Measurements from ENCODE around the gene TBC1D9. TPM values are rescaled to one million over a fixed set of nuclear protein-coding genes. Genes with fewer than 3 reads are reported as not detected.

Gene TBC1D9
- total RNA-seq, 2 donors from 2014 or later: 22.3 to 29.0 TPM

GRCh38 chr4:140719686-140720085, 36.5 kb downstream of the TBC1D9 start:
- H3K4me1 Mint-ChIP-seq: peaks cover 30% of the 10 kb centered on the region
- H3K27ac Mint-ChIP-seq: no peak overlapping the region
- no peak overlapping the region for H3K9ac ChIP-seq (ENCODE audit: extremely low read depth, low read length, poor library complexity, severe bottlenecking)
- peaks cover 2% of the 10 kb centered on the region for H3K36me3 Mint-ChIP-seq (ENCODE audit: low read depth)
- DNase-seq: no peak
- no peaks in the 10 kb centered on the region for H3K9me3 Mint-ChIP-seq
- no peak overlapping the region for H3K27ac ChIP-seq (ENCODE audit: low read depth, low read length)
- no peak for TF ChIP-seq CTCF (conservative IDR thresholded peaks at IDR 0.05)
- H3K4me3 Mint-ChIP-seq: no peak overlapping the region
- H3K4me3 ChIP-seq (ENCODE audit: low read length): no peak overlapping the region
- no peaks in the 10 kb centered on the region for H3K27me3 Mint-ChIP-seq (ENCODE audit: insufficient read depth)
- no peaks in the 10 kb centered on the region for H3K27me3 ChIP-seq (ENCODE audit: control insufficient read depth, insufficient read depth, low read length, poor library complexity, severe bottlenecking)
- peaks cover 5% of the 10 kb centered on the region for H3K4me1 ChIP-seq (ENCODE audit: control insufficient read depth, insufficient read depth, low read length)
- H3K9me3 ChIP-seq (ENCODE audit: control insufficient read depth, low read length): no peaks in the 10 kb centered on the region
- 78 to 93% methylated on average over 1 to 2 of the region's 2 CpGs for WGBS, 2 experiments (ENCODE audit: insufficient coverage in 1 of 2, insufficient read length in 1 of 2)
- H3K36me3 ChIP-seq (ENCODE audit: control insufficient read depth, insufficient read depth, low read length): no peaks in the 10 kb centered on the region

GRCh38 chr4:140719022-140719421, 37.2 kb downstream of the TBC1D9 start:
- no peak overlapping the region for H3K27ac Mint-ChIP-seq
- Histone ChIP-seq H3K36me3 (ENCODE audit: control insufficient read depth, insufficient read depth, low read length) (no peaks in the 10 kb centered on the region), H3K9me3 (ENCODE audit: control insufficient read depth, low read length) (no peaks in the 10 kb centered on the region), H3K27me3 (ENCODE audit: control insufficient read depth, insufficient read depth, low read length, poor library complexity, severe bottlenecking) (no peaks in the 10 kb centered on the region), H3K4me3 (ENCODE audit: low read length) (no peak overlapping the region), H3K4me1 (ENCODE audit: control insufficient read depth, insufficient read depth, low read length) (peaks cover 5% of the 10 kb centered on the region), H3K27ac (ENCODE audit: low read depth, low read length) (no peak overlapping the region), H3K9ac (ENCODE audit: extremely low read depth, low read length, poor library complexity, severe bottlenecking) (no peak overlapping the region)
- peaks cover 35% of the 10 kb centered on the region for H3K4me1 Mint-ChIP-seq
- no peak for DNase-seq
- H3K4me3 Mint-ChIP-seq: no peak overlapping the region
- H3K36me3 Mint-ChIP-seq (ENCODE audit: low read depth): peaks cover 2% of the 10 kb centered on the region
- 100% methylated on average over 1 of the region's 2 CpGs for WGBS, 2 experiments (ENCODE audit: insufficient coverage in 1 of 2, insufficient read length in 1 of 2)
- TF ChIP-seq CTCF (conservative IDR thresholded peaks at IDR 0.05): no peak
- no peaks in the 10 kb centered on the region for H3K27me3 Mint-ChIP-seq (ENCODE audit: insufficient read depth)
- H3K9me3 Mint-ChIP-seq: no peaks in the 10 kb centered on the region

GRCh38 chr4:140718241-140718952, 37.8 kb downstream of the TBC1D9 start:
- Mint-ChIP-seq H3K9me3 (no peaks in the 10 kb centered on the region), H3K27ac (no peak overlapping the region), H3K4me3 (no peak overlapping the region), H3K27me3 (ENCODE audit: insufficient read depth) (no peaks in the 10 kb centered on the region), H3K4me1 (peaks cover 35% of the 10 kb centered on the region), H3K36me3 (ENCODE audit: low read depth) (peaks cover 2% of the 10 kb centered on the region)
- no peak for DNase-seq
- TF ChIP-seq CTCF (conservative IDR thresholded peaks at IDR 0.05): no peak
- no peaks in the 10 kb centered on the region for H3K27me3 ChIP-seq (ENCODE audit: control insufficient read depth, insufficient read depth, low read length, poor library complexity, severe bottlenecking)
- H3K36me3 ChIP-seq (ENCODE audit: control insufficient read depth, insufficient read depth, low read length): no peaks in the 10 kb centered on the region
- no peaks in the 10 kb centered on the region for H3K9me3 ChIP-seq (ENCODE audit: control insufficient read depth, low read length)
- no peak overlapping the region for H3K9ac ChIP-seq (ENCODE audit: extremely low read depth, low read length, poor library complexity, severe bottlenecking)
- H3K4me1 ChIP-seq (ENCODE audit: control insufficient read depth, insufficient read depth, low read length): peaks cover 5% of the 10 kb centered on the region
- no peak overlapping the region for H3K27ac ChIP-seq (ENCODE audit: low read depth, low read length)
- WGBS, 2 experiments (ENCODE audit: insufficient coverage in 1 of 2, insufficient read length in 1 of 2): 94 to 96% methylated on average over 3 of the region's 3 CpGs
- H3K4me3 ChIP-seq (ENCODE audit: low read length): no peak overlapping the region

Data from endodermal cell (in vitro differentiated cells).